Kasumi-1 (cell line): ENCODE data around the gene CCNG2.

Source experiments
- DNase-seq, 2 experiments: peaks; one replicate each; lab custom pipeline; 2025; lab: John Stamatoyannopoulos, UW

Gene CCNG2

GRCh38 chr4:77203380-77204197, 46.6 kb downstream of the CCNG2 start:
- DNase-seq: peak; percentile 77 to 89

- no peak for DNase-seq
Observed at GRCh38 chr4:77204621-77205020, 47.6 kb downstream of the CCNG2 start.

GRCh38 chr4:77209012-77209411, 52.0 kb downstream of the CCNG2 start:
- no peak for DNase-seq

- no peak for DNase-seq
Observed at GRCh38 chr4:77209936-77210335, 52.9 kb downstream of the CCNG2 start.

- DNase-seq: no peak
Observed at GRCh38 chr4:77215107-77215506, 58.1 kb downstream of the CCNG2 start.

- no peak for DNase-seq
Observed at GRCh38 chr4:77217526-77217925, 60.5 kb downstream of the CCNG2 start.

DNA sequence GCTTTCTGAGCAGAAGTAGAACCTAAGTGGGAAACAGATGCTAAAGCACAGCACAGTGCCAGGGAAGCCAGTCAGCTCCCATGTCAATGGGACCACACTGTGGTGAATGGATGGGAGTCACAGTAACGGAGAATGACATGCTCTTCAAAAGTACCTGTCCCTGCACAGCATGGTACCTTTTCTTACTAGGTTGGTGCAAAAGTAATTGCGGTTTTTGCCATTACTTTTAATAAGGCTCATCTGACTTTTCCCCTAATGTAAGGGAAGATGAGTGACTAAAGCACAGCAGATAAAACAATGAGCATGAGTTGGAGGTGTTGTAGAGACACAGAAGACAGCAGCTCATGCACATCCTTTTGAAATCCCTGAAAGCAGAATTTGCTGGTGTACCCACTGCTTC, 62.3 kb downstream of the CCNG2 start:
- DNase-seq: no peak
